T47D (cell line): Measurements from ENCODE around the gene ATP11A.

Experiments
- DNase-seq, 2 experiments: peaks; one replicate each; pipeline versions ENCODE4 v3.0.0 to v3.0.0-alpha.2; 2011 to 2012; ENCODE audit warnings: low read depth in 1 of 2, low spot score in 1 of 2
- JUND ChIP-seq: IDR thresholded peaks from 2 replicates; pipeline ENCODE4 v1.6.1; 2012; ENCODE audit warnings: low read depth
- in situ Hi-C: cut with HindIII; loops from 2 replicates; pipeline ENCODE4 v1.10.0; 2016; ENCODE audit warnings: low sequenced_read_pairs, low pct_unique_long_range_greater_than_20kb

ATP11A gene

DNA sequence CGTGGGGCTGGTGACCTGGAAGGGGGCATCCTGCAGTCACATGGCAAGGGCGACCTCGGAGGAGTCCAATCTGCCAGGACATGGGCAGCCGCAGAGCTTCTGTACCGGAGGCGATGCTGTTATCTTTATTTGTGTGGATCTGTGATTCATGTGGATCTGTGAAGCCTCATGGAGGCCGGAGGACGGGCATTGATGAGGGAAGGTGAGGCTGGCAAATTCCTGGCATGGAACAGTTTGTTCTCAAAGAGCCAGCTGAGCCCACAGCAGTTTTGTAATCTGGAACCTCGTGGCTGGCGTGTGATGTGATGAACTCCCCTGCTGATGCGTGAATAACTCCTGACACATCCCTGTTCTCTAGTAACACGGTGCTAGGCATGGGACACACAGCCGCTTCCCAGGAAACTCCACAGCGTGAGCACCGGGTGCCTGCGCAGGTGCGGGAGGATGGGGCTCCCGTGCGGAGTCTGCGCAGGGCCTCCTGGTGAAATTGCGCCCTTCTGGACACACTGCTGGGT is 40.4 kb downstream of the ATP11A start:
- in situ Hi-C loops, result no loop called here
- TF ChIP-seq JUND, result no peak
- no peak for DNase-seq

- in situ Hi-C loops, result no loop called here
- TF ChIP-seq JUND, result no peak
These were observed 42.1 kb downstream of the ATP11A start for GRCh38 chr13:112731667-112732616.

GRCh38 chr13:112732679-112733078 is 42.8 kb downstream of the ATP11A start:
- in situ Hi-C loops, result no loop called here
- DNase-seq, result no peak
- TF ChIP-seq JUND, result no peak

More at GRCh38 chr13:112731667-112732616, 42.1 kb downstream of the ATP11A start:
- no peak for DNase-seq

- no peak for TF ChIP-seq JUND
- in situ Hi-C loops, result no loop called here
- DNase-seq, result no peak
These were observed 43.3 kb downstream of the ATP11A start for GRCh38 chr13:112733112-112733511.

GRCh38 chr13:112733661-112734379 is 44.0 kb downstream of the ATP11A start:
- no peak for TF ChIP-seq JUND
- no peak for DNase-seq
- in situ Hi-C loops, result no loop called here

DNA sequence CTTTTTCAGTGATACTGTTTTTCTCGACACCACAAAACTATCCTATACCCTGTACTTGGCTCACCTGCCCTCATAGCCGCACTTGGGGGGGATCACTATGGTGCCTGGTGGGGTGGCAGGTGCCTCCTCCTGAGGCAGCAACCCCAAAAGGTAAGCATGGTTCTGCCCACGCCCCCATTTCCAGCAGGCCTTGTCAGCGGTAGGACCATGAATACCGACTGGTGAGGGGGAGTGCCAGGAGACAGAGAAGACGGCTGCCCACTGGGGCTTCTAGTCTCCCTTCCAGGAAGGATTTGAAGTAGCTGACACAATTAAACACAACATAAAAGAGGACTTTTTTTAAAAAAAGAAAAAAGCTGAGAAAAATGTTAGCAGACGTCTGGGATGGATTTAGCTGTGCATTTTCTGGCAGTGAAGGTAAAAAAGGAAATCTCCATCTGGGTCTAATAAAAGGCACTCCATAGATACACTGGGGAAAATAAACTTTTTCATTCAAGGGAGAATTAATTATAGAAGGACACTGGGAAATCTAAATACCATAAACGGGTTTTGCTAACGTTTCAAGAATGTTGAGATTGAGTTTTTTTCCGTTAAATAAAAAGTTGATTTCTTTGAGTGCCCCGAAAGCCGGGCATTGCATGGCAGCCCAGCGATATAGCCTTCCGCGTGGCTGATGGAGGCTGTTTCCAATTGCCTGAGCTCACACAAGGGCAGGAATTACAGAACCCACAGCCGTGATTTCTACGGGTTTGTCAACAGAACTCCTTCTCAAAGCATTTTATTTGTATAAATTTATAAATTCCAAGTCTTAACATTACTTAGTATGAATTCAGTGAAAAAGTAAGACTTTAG is 45.1 kb downstream of the ATP11A start:
- TF ChIP-seq JUND, result no peak
- in situ Hi-C loops, result no loop called here
- no peak for DNase-seq

DNA sequence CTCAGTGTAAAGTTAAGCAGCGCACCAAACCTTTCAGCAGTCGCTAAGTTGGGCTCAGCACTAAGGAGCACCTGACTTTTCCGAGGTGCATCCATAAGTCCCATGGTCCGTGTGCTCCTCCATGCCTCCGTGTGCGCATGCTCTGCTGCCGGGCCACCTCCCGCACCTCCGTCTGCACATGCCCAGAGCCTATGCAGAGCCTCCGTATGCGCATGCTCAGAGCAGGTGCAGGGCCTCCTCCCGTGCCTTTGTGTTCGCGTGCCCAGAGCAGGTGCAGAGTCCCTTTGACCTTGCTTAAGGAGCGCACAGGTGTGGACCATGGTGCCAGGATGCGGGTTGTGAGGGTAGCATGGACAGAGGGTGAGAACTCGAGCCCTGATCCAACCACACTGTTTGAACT is 46.0 kb downstream of the ATP11A start:
- in situ Hi-C loops, result no loop called here
- no peak for DNase-seq
- no peak for TF ChIP-seq JUND

- no peak for DNase-seq
- no peak for TF ChIP-seq JUND
- in situ Hi-C loops, result no loop called here
These were observed 47.5 kb downstream of the ATP11A start for GRCh38 chr13:112737294-112737693.

DNA sequence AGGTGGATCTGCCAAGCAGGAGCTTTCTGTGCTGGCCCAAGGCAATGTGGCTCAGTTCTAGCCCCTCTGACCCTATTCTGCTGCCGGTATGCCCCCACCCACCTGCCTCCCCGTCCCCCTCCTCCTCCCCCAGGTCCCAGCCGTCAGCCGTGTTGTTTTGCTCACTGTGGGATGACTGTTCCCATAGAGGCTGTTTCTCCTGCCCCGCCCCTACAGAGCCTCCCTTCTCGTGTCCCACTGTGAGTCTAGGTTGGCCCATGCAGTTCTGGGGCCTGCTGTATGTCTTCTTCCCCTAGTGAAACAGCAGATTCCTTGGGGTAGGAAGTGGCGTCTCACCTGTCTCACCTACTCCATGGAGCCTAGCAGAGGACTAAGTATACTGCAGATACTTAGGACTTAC is 48.8 kb downstream of the ATP11A start:
- no peak for TF ChIP-seq JUND
- no peak for DNase-seq
- in situ Hi-C loops, result no loop called here

GRCh38 chr13:112740502-112741131 is 50.8 kb downstream of the ATP11A start:
- in situ Hi-C loops, result no loop called here
- no peak for TF ChIP-seq JUND
- DNase-seq, result no peak

DNA sequence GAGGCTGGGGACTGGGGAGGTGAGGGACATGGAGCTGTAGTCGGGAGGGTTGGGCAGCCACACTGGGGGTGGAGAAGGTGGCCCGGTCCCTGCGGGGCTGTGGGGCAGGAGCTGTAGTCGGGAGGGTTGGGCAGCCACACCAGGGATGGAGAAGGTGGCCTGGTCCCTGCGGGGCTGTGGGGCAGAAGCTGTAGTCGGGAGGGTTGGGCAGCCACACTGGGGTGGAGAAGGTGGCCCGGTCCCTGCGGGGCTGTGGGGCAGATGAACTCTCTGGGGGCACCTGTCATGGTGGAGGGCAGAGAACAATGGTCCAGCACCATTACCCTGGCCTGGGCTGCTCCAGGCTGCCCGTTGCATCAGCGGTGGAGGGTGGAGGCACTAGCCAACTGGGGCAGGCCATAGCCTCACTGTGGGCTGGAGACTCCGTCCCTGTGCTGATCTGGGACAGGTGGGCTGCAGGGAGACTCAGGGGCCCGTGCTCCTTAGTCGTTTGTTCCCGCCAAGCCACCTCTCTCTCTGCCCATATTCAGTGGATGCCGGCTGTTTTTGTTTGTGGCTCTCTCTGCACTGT is 51.4 kb downstream of the ATP11A start:
- no peak for TF ChIP-seq JUND
- no peak for DNase-seq
- in situ Hi-C loops, result no loop called here
